Activated naive CD4-positive, alpha-beta T cell treated with anti-CD3 and anti-CD28 coated beads, Interleukin-2, amount 50 U/mL, for 16 hours (primary cell): Measurements from ENCODE around the gene PIGK.
"Not testable (repeated sequence)": the region's sequence is repeated elsewhere in the genome, so short reads cannot be mapped to it uniquely, and the experiment has no call there.

Experiments
- DNase-seq: peaks from one replicate; pipeline ENCODE4 v3.0.0-alpha.2; 2020

Gene PIGK

GRCh38 chr1:77188770-77189169 is 30.5 kb downstream of the PIGK start:
- no peak for DNase-seq

DNA sequence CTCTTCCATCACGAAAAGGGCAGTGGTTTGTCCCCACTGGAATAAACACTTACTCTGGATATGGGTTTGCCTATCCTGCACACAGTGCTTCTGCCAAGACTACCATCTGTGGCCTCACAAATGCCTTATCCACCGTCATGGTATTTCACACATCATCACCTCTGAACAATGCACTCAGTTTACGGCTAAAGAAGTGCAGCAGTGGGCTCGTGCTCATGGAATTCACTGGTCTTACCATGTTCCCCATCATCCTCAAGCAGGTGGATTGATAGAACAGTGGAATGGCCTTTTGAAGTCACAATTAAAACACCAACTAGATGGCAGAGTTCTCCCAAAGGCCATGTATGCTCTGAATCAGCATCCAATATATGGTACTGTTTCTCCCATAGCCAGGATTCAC is 32.3 kb downstream of the PIGK start:
- DNase-seq, result not testable (repeated sequence)

DNA sequence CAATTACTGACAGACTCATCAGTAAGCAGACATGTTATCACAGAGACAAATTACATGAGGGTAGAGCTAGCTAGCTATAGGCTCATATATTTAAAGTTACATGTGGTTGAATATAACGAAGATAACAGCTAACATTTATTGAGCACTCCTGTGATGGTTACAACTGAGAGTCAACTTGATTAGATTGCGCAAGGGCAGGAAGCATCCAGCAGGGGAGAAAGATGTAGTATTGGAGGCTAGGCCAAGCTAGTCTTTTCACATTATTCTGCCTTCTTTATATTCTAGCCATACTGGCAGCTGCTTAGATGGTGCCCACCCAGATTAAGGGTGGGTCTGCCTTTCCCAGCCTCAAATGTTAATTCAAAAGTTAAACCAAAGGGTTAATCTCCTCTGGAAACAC is 37.1 kb downstream of the PIGK start:
- no peak for DNase-seq

GRCh38 chr1:77179632-77180031 is 39.6 kb downstream of the PIGK start:
- no peak for DNase-seq

- no peak for DNase-seq
Measured at GRCh38 chr1:77175230-77175844, 43.9 kb downstream of the PIGK start.

- DNase-seq, result no peak
Measured at GRCh38 chr1:77170687-77171086, 48.5 kb downstream of the PIGK start.

GRCh38 chr1:77168358-77168757 is 50.9 kb downstream of the PIGK start:
- DNase-seq, result no peak

GRCh38 chr1:77164434-77164944 is 54.7 kb downstream of the PIGK start:
- DNase-seq, result no peak

DNA sequence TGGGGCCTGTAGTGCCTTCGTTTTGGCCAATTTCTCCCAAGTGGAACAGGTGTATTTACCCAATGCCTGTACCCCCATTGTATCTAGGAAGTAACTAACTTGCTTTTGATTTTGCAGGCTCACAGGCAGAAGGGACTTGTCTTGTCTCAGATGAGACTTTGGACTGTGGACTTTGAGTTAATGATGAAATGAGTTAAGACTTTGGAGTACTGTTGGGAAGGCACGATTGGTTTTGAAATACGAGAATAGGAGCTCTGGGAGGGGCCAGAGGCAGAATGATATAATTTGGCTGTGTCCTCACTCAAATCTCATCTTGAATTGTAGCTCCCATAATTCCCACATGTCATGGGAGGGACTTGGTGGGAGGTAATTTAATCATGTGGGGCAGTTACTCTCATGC is 59.5 kb downstream of the PIGK start:
- DNase-seq, result not testable (repeated sequence)

GRCh38 chr1:77156214-77156613 is 63.0 kb downstream of the PIGK start:
- no peak for DNase-seq

- no peak for DNase-seq
Measured at GRCh38 chr1:77146270-77146669, 73.0 kb downstream of the PIGK start.

DNA sequence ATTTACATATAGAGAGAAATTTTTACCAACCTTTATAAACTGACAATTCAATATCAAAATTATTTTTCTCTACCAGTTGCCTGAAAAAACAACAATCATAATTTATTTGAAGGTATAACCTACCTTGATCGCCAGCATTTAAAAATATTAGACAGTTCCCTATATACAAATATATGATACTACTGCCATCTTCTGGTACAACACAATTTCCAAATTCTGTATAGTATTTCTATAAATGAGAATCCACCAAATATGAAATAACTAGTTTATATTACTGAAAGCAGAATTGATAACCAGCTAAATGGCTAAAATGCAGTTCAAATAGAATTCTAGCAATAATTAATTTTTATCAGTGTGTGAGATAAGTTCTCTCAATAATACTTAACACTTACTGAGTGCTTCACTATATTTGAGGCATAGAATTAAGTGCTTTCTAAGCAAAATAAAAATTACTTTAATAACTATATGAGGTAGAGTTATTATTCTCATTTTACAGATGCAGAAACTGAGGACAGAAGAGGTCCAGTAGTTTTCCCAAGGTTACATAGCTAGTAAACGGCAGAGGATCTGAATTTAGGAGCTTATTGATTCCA is 75.6 kb downstream of the PIGK start:
- no peak for DNase-seq

DNA sequence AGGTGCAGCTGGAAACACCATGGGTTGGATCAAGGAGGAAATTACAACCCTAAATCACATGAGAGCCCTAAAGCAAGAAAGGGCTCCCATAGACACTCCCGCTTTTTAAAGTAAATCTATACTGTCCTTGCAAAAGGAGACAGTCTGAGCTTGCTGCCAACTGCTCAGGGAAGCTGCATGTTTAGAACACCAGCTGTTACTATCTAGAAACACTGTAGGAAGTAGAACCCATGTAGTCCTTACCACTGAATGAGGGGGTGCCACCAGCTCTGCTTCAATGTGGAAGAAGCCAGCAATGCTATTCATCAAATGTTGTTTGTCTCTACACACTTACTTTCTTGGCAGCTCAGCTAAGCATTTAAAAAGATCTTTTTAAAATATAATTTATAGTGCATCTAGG is 79.8 kb downstream of the PIGK start:
- DNase-seq, result no peak

DNA sequence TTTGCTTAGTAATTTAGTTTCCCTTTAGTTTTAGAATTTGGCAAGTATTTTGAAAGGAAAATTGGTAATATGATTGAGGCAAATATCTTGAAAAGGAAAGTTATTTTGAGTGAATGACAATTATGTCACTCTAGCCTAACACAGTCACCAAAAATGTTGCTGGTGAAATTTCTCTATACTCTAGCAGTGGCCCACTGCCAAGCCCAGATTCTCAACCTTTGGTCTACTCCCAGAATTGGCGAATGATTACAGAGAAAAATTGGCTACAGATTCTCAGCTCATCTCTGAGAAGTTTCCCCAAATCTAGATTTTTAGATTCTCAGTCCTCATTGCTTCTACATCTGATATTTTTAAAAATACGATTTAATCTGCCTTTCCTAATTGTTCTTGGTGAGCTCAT is 84.9 kb downstream of the PIGK start:
- no peak for DNase-seq

- no peak for DNase-seq
Measured at GRCh38 chr1:77133731-77134358, 85.4 kb downstream of the PIGK start.

DNA sequence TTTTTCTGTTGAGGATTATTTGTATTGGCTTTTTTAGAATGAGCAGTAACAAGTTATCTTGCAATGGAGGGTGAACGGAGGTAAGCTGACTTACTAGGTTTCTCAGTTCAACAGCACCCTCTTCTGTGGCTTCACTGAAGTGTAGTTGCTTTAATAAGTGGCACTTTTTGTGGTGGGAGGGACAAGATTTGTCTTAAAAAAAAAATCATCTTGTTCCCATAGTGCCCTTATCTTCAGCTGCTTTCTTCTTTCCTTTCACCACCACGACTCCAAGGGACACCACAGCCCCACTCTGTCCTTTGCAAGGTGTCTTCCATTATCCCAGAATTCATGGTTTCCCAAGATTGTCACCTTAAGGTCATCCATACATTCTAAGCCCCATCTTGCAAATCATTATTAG is 92.9 kb downstream of the PIGK start:
- DNase-seq, result no peak

DNA sequence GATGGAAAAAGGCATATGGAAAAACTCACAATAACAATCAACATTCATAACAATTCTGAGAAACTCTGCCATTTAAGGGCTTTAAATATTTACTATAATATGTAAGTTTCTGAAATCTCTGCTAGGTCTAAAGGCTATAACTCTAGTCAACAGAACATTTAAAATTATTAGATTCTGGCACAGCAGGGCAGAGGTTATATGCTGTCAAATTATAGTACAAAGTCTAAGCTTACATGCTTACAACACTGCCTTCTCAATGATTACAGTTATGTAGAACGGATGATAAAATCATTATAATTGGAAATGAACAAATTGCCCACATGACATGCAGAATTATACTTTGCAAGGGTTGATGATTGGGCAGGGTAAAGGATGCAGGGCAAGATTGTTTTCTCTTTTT is 97.7 kb downstream of the PIGK start:
- DNase-seq, result no peak

DNA sequence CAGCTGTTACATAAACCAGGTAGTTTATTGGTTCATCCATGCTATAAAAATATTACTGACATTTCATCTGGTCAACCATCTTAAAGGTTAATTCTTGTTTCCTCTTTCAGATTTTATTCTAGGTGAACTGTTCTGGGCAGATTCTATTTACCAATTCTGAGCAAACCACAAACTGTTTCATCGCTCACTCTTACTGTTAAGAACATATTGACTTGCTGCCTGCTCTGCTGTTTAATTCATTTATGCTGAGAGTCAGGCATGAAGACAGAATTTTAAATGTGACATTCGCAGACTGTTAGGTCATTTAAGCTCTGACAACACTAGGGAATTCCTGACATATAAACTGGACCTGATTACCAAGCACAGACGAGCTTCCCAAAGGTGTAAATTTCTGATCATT is 98.3 kb downstream of the PIGK start:
- DNase-seq, result no peak

GRCh38 chr1:77118712-77119111 is 100.5 kb downstream of the PIGK start:
- DNase-seq, result no peak

DNA sequence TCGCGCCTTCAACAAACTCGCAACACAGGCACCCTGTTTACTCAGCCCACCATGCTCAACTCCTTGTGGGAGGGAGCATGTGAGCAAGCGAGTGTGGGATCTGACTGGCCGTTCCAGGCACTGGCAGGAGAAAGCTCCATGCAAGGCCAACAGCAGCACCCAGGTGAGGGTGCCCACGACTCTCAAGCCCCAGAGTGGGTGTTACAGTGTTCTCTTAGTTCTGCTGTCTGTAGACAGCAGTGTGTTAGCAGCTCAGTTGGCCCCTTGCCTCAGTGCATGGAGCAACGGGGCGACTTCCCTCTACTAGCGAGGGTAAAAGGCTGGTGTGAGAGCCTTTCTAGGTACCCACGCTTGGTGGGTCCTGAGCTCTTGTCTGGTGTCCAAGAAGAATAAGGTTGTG is 114.6 kb downstream of the PIGK start:
- no peak for DNase-seq

DNA sequence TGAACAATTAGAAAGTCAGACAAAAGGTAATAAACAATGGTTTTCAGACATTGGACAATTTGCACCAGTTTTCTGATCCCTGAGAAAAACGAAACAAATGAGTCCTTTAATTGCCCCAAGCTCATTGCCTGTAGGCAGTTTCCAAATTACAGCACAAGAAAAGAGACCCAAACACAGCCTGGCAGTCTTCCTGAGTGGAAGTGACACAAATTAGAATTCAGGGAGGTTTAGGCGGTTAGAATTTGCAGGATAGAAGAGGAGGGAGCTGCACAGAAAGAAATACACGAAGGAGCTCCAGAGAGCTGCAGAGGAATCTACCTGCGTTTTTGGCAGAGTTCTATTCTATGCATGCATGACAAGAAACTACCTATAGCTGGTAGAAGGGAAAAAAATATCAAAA is 115.7 kb downstream of the PIGK start:
- DNase-seq, result no peak

DNA sequence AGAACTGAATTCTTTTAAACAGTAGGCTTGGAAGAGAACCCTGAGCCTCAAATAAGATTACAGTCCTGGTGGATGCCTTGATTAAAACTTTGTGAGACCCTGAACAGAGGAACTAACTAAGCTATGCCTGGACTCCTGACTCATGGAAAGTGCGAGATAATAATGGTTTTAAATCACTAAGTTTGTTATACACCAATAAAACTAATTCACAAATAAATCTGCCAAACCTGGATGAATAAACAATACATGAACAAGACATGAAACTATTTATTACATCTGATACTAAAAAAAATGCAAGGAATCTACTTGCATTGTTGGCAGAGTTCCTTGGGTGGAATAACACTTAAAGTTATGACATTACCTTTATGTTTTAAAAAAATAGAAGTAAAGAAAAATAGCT is 118.4 kb downstream of the PIGK start:
- no peak for DNase-seq

DNA sequence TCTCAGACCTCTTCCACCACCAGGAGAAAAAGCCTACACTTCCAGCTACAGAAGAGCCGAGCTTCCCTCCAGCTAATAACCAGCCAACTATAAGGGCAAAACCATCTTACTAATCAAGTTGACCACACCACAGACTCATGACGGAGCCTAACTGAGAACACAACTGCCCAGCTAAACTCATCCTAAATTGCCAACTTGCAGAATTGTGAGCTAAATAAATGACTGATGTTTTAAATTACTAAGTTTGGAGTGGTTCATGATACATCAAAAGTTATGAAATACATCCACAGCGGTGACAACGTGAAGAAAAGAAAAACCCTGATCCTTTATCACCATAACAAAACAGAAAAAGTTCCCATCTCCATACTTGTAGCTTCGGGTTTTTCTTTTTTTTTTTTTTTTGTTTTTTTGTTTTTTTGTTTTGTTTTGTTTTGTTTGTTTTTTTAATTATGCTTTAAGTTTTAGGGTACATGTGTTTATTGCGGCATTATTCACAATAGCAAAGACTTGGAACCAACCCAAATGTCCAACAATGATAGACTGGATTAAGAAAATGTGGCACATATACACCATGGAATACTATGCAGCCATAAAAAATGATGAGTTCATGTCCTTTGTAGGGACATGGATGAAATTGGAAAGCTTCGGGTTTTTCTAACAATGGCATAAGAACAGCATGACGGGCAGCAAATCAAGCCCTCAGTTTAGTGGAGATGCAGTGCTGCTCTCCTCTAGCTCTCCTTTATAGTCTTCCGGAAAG is 122.6 kb downstream of the PIGK start:
- no peak for DNase-seq

GRCh38 chr1:77095236-77095635 is 124.0 kb downstream of the PIGK start:
- no peak for DNase-seq
